Naive thymus-derived CD8-positive, alpha-beta T cell (primary cell): ENCODE data around the gene CCT3. TPM values are rescaled to one million over a fixed set of nuclear protein-coding genes. Genes with fewer than 3 reads are reported as not detected.
"Not testable (repeated sequence)": the region's sequence is repeated elsewhere in the genome, so short reads cannot be mapped to it uniquely, and the experiment has no call there.

Source experiments
- ATAC-seq, 2 donors: fragments of 150-1000 bp; cut with Tn5 transposase in 1 of 2; sonication (Bioruptor Pico), chemical (Tn5 transposase) in 1 of 2; 1 replicate in 1 of 2; 2 replicates in 1 of 2; pipeline ENCODE4 v1.10.0; 2021; ENCODE audit warnings: mild to moderate bottlenecking in 2 of 2, moderate library complexity in 2 of 2
- POLR2A ChIA-PET: fragments of 350-600 bp; sonication (Branson Sonifier 250); formaldehyde crosslinking; loops from one replicate; lab custom pipeline; 2021; ENCODE audit warnings: antibody characterized with exemption; lab: Charles Lee
- DNase-seq, 10 donors: peaks; one replicate each; pipeline versions ENCODE4 v3.0.0 to v3.0.0-alpha.2; 2020 to 2022
- H3K27ac Mint-ChIP-seq, 10 donors: one replicate each; pipeline ENCODE4 v1.8.0; 2020 to 2022; ENCODE audit warnings: mild to moderate bottlenecking in 10 of 10, mixed read lengths in 10 of 10, moderate library complexity in 4 of 10, inconsistent platforms in 1 of 10
- H3K27me3 Mint-ChIP-seq, 5 donors: one replicate each; pipeline ENCODE4 v1.8.0; 2021 to 2022; ENCODE audit warnings: mixed read lengths in 5 of 5
- H3K36me3 Mint-ChIP-seq, 3 donors: one replicate each; pipeline ENCODE4 v1.8.0; 2020 to 2022; ENCODE audit warnings: mixed read lengths in 3 of 3, mild to moderate bottlenecking in 2 of 3, inconsistent platforms in 1 of 3
- H3K4me1 Mint-ChIP-seq, 4 donors: one replicate each; pipeline ENCODE4 v1.8.0; 2021 to 2022; ENCODE audit warnings: mixed read lengths in 4 of 4
- H3K4me3 Mint-ChIP-seq, 10 donors: one replicate each; pipeline ENCODE4 v1.8.0; 2020 to 2022; ENCODE audit warnings: mild to moderate bottlenecking in 10 of 10, mixed read lengths in 10 of 10, moderate library complexity in 6 of 10, inconsistent platforms in 1 of 10
- H3K9me3 Mint-ChIP-seq, 9 donors: one replicate each; pipeline ENCODE4 v1.8.0; 2020 to 2022; ENCODE audit warnings: mixed read lengths in 9 of 9, mild to moderate bottlenecking in 3 of 9, inconsistent platforms in 1 of 9, moderate library complexity in 1 of 9
- polyA plus RNA-seq, 3 donors: library from polyadenylated mRNA; unstranded; fragments of 300-500 nt; fragmentation: Illumina TruSeq; gene quantifications; one replicate each; pipeline ENCODE4 v1.2.3, GENCODE V29; 2021
- total RNA-seq, 8 experiments: library from RNA in 2 of 8; stranded (reverse) in 2 of 8; gene quantifications; one replicate each; pipeline ENCODE4 v1.2.3 and lab custom pipeline; 2021 to 2026

CCT3 gene
- total and polyA plus RNA-seq, 5 experiments from 2014 or later: 142 to 270 (median 232) TPM

GRCh38 chr1:156378557-156378956 is 40.5 kb upstream of the CCT3 start:
- H3K4me1 Mint-ChIP-seq: no peaks in the 10 kb centered on the region
- H3K9me3 Mint-ChIP-seq: no peaks in the 10 kb centered on the region
- no peak for ATAC-seq

GRCh38 chr1:156376958-156377919 is 39.1 kb upstream of the CCT3 start:
- H3K36me3 Mint-ChIP-seq: no peaks in the 10 kb centered on the region
- no peak overlapping the region for H3K4me3 Mint-ChIP-seq
- POLR2A ChIA-PET: no interaction called here
- H3K9me3 Mint-ChIP-seq: no peaks in the 10 kb centered on the region
- H3K27ac Mint-ChIP-seq: peak overlapping the region in 2 of 10 donors; percentile 29 to 65
- peaks cover 7 to 20% (median 14%) of the 10 kb centered on the region in 5 donors for H3K27me3 Mint-ChIP-seq
- ATAC-seq (no peak), DNase-seq (no peak)
- H3K4me1 Mint-ChIP-seq: no peaks in the 10 kb centered on the region

More at GRCh38 chr1:156378557-156378956, 40.5 kb upstream of the CCT3 start:
- POLR2A ChIA-PET: no interaction called here
- Mint-ChIP-seq H3K4me3 (no peak overlapping the region), H3K27ac (no peak overlapping the region), H3K27me3 (peaks cover 0 to 14% (median 10%) of the 10 kb centered on the region in 5 donors), H3K36me3 (no peaks in the 10 kb centered on the region)
- no peak for DNase-seq

- no peaks in the 10 kb centered on the region for H3K4me1 Mint-ChIP-seq
- no peaks in the 10 kb centered on the region for H3K36me3 Mint-ChIP-seq
- POLR2A ChIA-PET: no interaction called here
- ATAC-seq (no peak), DNase-seq (no peak)
- H3K4me3 Mint-ChIP-seq: no peak overlapping the region
- H3K27me3 Mint-ChIP-seq: peaks cover 11 to 21% (median 13%) of the 10 kb centered on the region in 5 donors
- no peaks in the 10 kb centered on the region for H3K9me3 Mint-ChIP-seq
- no peak overlapping the region for H3K27ac Mint-ChIP-seq
Observed at GRCh38 chr1:156376146-156376545, 38.1 kb upstream of the CCT3 start.

- POLR2A ChIA-PET: no interaction called here
- Mint-ChIP-seq H3K27me3 (peaks cover 14 to 36% (median 28%) of the 10 kb centered on the region in 5 donors), H3K27ac (no peak overlapping the region), H3K36me3 (peaks cover 0 to 1% (median 0%) of the 10 kb centered on the region in 3 donors), H3K4me3 (no peak overlapping the region), H3K9me3 (no peaks in the 10 kb centered on the region), H3K4me1 (peaks cover 3 to 6% (median 4%) of the 10 kb centered on the region in 4 donors)
- ATAC-seq (no peak), DNase-seq (no peak)
Observed at GRCh38 chr1:156373546-156373945, 35.5 kb upstream of the CCT3 start.

GRCh38 chr1:156372876-156373275 is 34.8 kb upstream of the CCT3 start:
- Mint-ChIP-seq H3K4me3 (no peak overlapping the region), H3K9me3 (no peaks in the 10 kb centered on the region), H3K27ac (no peak overlapping the region), H3K4me1 (peaks cover 3 to 6% (median 4%) of the 10 kb centered on the region in 4 donors), H3K36me3 (peaks cover 0 to 1% (median 0%) of the 10 kb centered on the region in 3 donors), H3K27me3 (peaks cover 14 to 43% (median 29%) of the 10 kb centered on the region in 5 donors)
- ATAC-seq (no peak), DNase-seq (no peak)
- POLR2A ChIA-PET: no interaction called here

GRCh38 chr1:156372265-156372586 is 34.1 kb upstream of the CCT3 start:
- Mint-ChIP-seq H3K4me3 (no peak overlapping the region), H3K27ac (no peak overlapping the region), H3K4me1 (peaks cover 3 to 6% (median 4%) of the 10 kb centered on the region in 4 donors), H3K27me3 (peaks cover 17 to 49% (median 31%) of the 10 kb centered on the region in 5 donors), H3K36me3 (peaks cover 0 to 1% (median 0%) of the 10 kb centered on the region in 3 donors), H3K9me3 (no peaks in the 10 kb centered on the region)
- DNase-seq (no peak), ATAC-seq (no peak)
- POLR2A ChIA-PET: interaction anchor here (0.6 kb wide), 1 partner anchor 144 kb away, joined by 6 read pairs; no protein-coding TSS in a partner anchor

GRCh38 chr1:156371553-156372264 is 33.6 kb upstream of the CCT3 start:
- peaks cover 3 to 6% (median 4%) of the 10 kb centered on the region in 4 donors for H3K4me1 Mint-ChIP-seq
- H3K9me3 Mint-ChIP-seq: no peaks in the 10 kb centered on the region
- H3K27me3 Mint-ChIP-seq: peaks cover 17 to 49% (median 30%) of the 10 kb centered on the region in 5 donors
- H3K36me3 Mint-ChIP-seq: peaks cover 0 to 1% (median 0%) of the 10 kb centered on the region in 3 donors
- no peak for DNase-seq
- no peak overlapping the region for H3K4me3 Mint-ChIP-seq
- ATAC-seq: no peak
- no peak overlapping the region for H3K27ac Mint-ChIP-seq
- POLR2A ChIA-PET: interaction anchor here (0.6 kb wide), 1 partner anchor 144 kb away, joined by 6 read pairs; no protein-coding TSS in a partner anchor

- POLR2A ChIA-PET, DNase-seq, H3K9me3 Mint-ChIP-seq, ATAC-seq, H3K4me1 Mint-ChIP-seq, H3K36me3 Mint-ChIP-seq: not testable (repeated sequence)
- Mint-ChIP-seq H3K4me3 (peak overlapping the region in 7 of 10 donors; percentile 68 to 85 (median 76)), H3K27ac (peak overlapping the region in 2 of 10 donors; percentile 63 to 65), H3K27me3 (peaks cover 20 to 64% (median 37%) of the 10 kb centered on the region in 5 donors)
Observed at GRCh38 chr1:156369685-156370286, 31.7 kb upstream of the CCT3 start.

- peak within 1 kb of the TSS in 3 of 10 donors; percentile 15 to 65 (median 63) for H3K27ac Mint-ChIP-seq
- ATAC-seq (peak; percentile 57 to 65), DNase-seq (peak in 2 of 10 donors; percentile 6 to 21)
- H3K27me3 Mint-ChIP-seq: peaks cover 21 to 71% (median 39%) of the 10 kb centered on the region in 5 donors
- POLR2A ChIA-PET: no interaction called here
- peak within 1 kb of the TSS; percentile 65 to 85 (median 74) for H3K4me3 Mint-ChIP-seq
- peaks cover 0 to 1% (median 0%) of the 10 kb centered on the region in 3 donors for H3K36me3 Mint-ChIP-seq
- H3K9me3 Mint-ChIP-seq: peaks cover 0 to 2% (median 0%) of the 10 kb centered on the region in 9 donors
- peaks cover 3 to 6% (median 4%) of the 10 kb centered on the region in 4 donors for H3K4me1 Mint-ChIP-seq
Observed at GRCh38 chr1:156368889-156369684, 31.0 kb upstream of the CCT3 start, which contains the start of gene RHBG. RHBG (plus strand) TSS chr1:156369211; CDS start chr1:156369250, 39 bp downstream.

GRCh38 chr1:156368157-156368658 is 30.1 kb upstream of the CCT3 start:
- Mint-ChIP-seq H3K27ac (no peak overlapping the region), H3K9me3 (peaks cover 0 to 2% (median 0%) of the 10 kb centered on the region in 9 donors), H3K4me1 (peaks cover 3 to 6% (median 4%) of the 10 kb centered on the region in 4 donors), H3K27me3 (peaks cover 22 to 74% (median 43%) of the 10 kb centered on the region in 5 donors), H3K36me3 (peaks cover 0 to 1% (median 0%) of the 10 kb centered on the region in 3 donors), H3K4me3 (no peak overlapping the region)
- POLR2A ChIA-PET: no interaction called here
- ATAC-seq (no peak), DNase-seq (no peak)

GRCh38 chr1:156367383-156368156 is 29.5 kb upstream of the CCT3 start:
- H3K27me3 Mint-ChIP-seq: peaks cover 22 to 70% (median 42%) of the 10 kb centered on the region in 5 donors

More at GRCh38 chr1:156367383-156368156, 29.5 kb upstream of the CCT3 start:
- POLR2A ChIA-PET: no interaction called here
- H3K27ac Mint-ChIP-seq: no peak overlapping the region
- H3K4me3 Mint-ChIP-seq: no peak overlapping the region
- peaks cover 0 to 2% (median 0%) of the 10 kb centered on the region in 9 donors for H3K9me3 Mint-ChIP-seq
- H3K36me3 Mint-ChIP-seq: peaks cover 0 to 1% (median 0%) of the 10 kb centered on the region in 3 donors
- peaks cover 3 to 6% (median 4%) of the 10 kb centered on the region in 4 donors for H3K4me1 Mint-ChIP-seq
- DNase-seq: no peak
- ATAC-seq: no peak
